GM12878 (cell line): ENCODE results near the gene DLG2. TPM values are rescaled to one million over a fixed set of nuclear protein-coding genes. Genes with fewer than 3 reads are reported as not detected.

Source experiments
- ATAC-seq: fragments of 200-7000 bp; cut with Tn5 transposase; 3 replicates; pipeline ENCODE4 v1.9.1; 2020; ENCODE audit warnings: mild to moderate bottlenecking, moderate library complexity
- BruUV-seq: library from RNA; stranded (reverse); fragments of 400-500 nt; replicated peaks from 2 replicates; lab custom pipeline; 2021; lab: Mats Ljungman, UMichigan
- CTCF ChIA-PET: fragments of 300-600 bp; sonication (Branson Sonifier 250); formaldehyde crosslinking; extraction: SDS; loops from one replicate; lab custom pipeline; 2021; ENCODE audit warnings: inconsistent platforms; lab: Yijun Ruan, JAX
- POLR2A ChIA-PET: fragments of 350-600 bp; formaldehyde crosslinking; extraction: SDS; loops from one replicate; lab custom pipeline; 2021; ENCODE audit warnings: inconsistent platforms; lab: Charles Lee
- RAD21 ChIA-PET: fragments of 300-600 bp; sonication (Branson Sonifier 250); formaldehyde crosslinking; loops from one replicate; lab custom pipeline; 2023; ENCODE audit warnings: antibody characterized with exemption; ENCODE audit not compliant: unreplicated experiment; lab: Charles Lee
- SMC1A ChIA-PET: fragments of 300-600 bp; sonication (Branson Sonifier 250); formaldehyde crosslinking; loops from one replicate; lab custom pipeline; 2023; ENCODE audit not compliant: unreplicated experiment, uncharacterized antibody; lab: Charles Lee
- DNase-seq: peaks from one replicate; pipeline ENCODE4 v3.0.0-alpha.2; 2011; ENCODE audit warnings: low read depth, low spot score
- FAIRE-seq: peaks from 3 replicates; lab custom pipeline; 2011; peaks lifted over from hg19 to GRCh38; lab: Jason Lieb, UNC
- H2AFZ ChIP-seq: 2 replicates; pipeline ENCODE4 v1.6.0; 2011; ENCODE audit warnings: low read depth, low read length, control low read depth; ENCODE audit not compliant: control insufficient read depth
- H3K27ac ChIP-seq: 2 replicates; pipeline ENCODE4 v1.5.1; 2011; ENCODE audit warnings: control low read depth; ENCODE audit not compliant: control insufficient read depth, insufficient read depth
- H3K27me3 ChIP-seq, 2 experiments: replicated peaks in 1 of 2; 2 replicates each; pipeline versions ENCODE4 v1.6.0 to v1.6.1; 2011; ENCODE audit warnings: low read length in 1 of 2; ENCODE audit not compliant: control insufficient read depth in 2 of 2, insufficient read depth in 2 of 2
- H3K36me3 ChIP-seq, 2 experiments: 2 replicates each; pipeline ENCODE4 v1.5.1; 2011; ENCODE audit warnings: low read length in 1 of 2; ENCODE audit not compliant: control insufficient read depth in 2 of 2, insufficient read depth in 2 of 2
- H3K4me1 ChIP-seq: 2 replicates; pipeline ENCODE4 v1.6.1; 2011; ENCODE audit warnings: mild to moderate bottlenecking, low read length, moderate library complexity, mixed read lengths; ENCODE audit not compliant: control insufficient read depth, insufficient read depth
- H3K4me2 ChIP-seq: 2 replicates; pipeline ENCODE4 v1.6.0; 2011; ENCODE audit warnings: control low read depth; ENCODE audit not compliant: control insufficient read depth, insufficient read depth
- H3K4me3 ChIP-seq: fragments of 200-600 bp; sonication (generic); 2 replicates; pipeline ENCODE4 v1.5.1; 2016
- H3K79me2 ChIP-seq: 2 replicates; pipeline ENCODE4 v1.6.0; 2011; ENCODE audit warnings: low read length; ENCODE audit not compliant: control insufficient read depth, insufficient read depth
- H3K9ac ChIP-seq: 2 replicates; pipeline ENCODE4 v1.8.0; 2011; ENCODE audit warnings: low read length, control low read depth, mixed read lengths; ENCODE audit not compliant: control insufficient read depth, insufficient read depth
- H3K9me3 ChIP-seq: replicated peaks from 3 replicates; pipeline ENCODE4 v1.5.1; 2011; ENCODE audit warnings: mild to moderate bottlenecking, low read length; ENCODE audit not compliant: control insufficient read depth, insufficient read depth
- H4K20me1 ChIP-seq: 2 replicates; pipeline ENCODE4 v1.6.0; 2011; ENCODE audit not compliant: control insufficient read depth, insufficient read depth
- BMI1 ChIP-seq: fragments of 450-650 bp; IDR thresholded peaks from 2 replicates; pipeline ENCODE4 v1.6.1; 2016; ENCODE audit warnings: mild to moderate bottlenecking, moderate library complexity, borderline replicate concordance
- CBFB ChIP-seq: IDR thresholded peaks from 2 replicates; pipeline ENCODE4 v1.6.1; 2016; ENCODE audit warnings: antibody characterized with exemption, low read depth
- JUNB ChIP-seq: IDR thresholded peaks from 2 replicates; pipeline ENCODE4 v1.6.1; 2016; ENCODE audit warnings: antibody characterized with exemption, mild to moderate bottlenecking
- KAT2A ChIP-seq: conservative IDR thresholded peaks from 2 replicates; pipeline ENCODE4 v1.6.1; 2011; ENCODE audit warnings: low read depth, low read length; ENCODE audit not compliant: control insufficient read depth
- MXI1 ChIP-seq: fragments of 150-350 bp; IDR thresholded peaks from 2 replicates; pipeline ENCODE4 v1.6.1; 2011; ENCODE audit warnings: low read depth, mild to moderate bottlenecking, inconsistent platforms, low read length, improper control_type of control experiment
- MYC ChIP-seq: IDR thresholded peaks from 2 replicates; pipeline ENCODE4 v1.6.1; 2011; ENCODE audit warnings: mild to moderate bottlenecking, low read length, moderate library complexity, inconsistent platforms; ENCODE audit not compliant: insufficient read depth, insufficient replicate concordance, insufficient read length, severe bottlenecking
- RAD21 ChIP-seq: IDR thresholded peaks from 2 replicates; pipeline ENCODE4 v1.6.1; 2011; ENCODE audit warnings: mild to moderate bottlenecking, low read depth, low read length, moderate library complexity; ENCODE audit not compliant: insufficient read depth
- RBBP5 ChIP-seq: fragments of 200-600 bp; sonication (generic); conservative IDR thresholded peaks from 2 replicates; pipeline ENCODE4 v1.6.1; 2016
- RUNX3 ChIP-seq: IDR thresholded peaks from 2 replicates; pipeline ENCODE4 v1.6.1; 2012; ENCODE audit warnings: low read length, inconsistent platforms
- SMC3 ChIP-seq: IDR thresholded peaks from 2 replicates; pipeline ENCODE4 v1.6.1; 2011; ENCODE audit warnings: low read length, improper control_type of control experiment, borderline replicate concordance
- SUZ12 ChIP-seq: fragments of 200-600 bp; sonication (generic); IDR thresholded peaks from one replicate; pipeline ENCODE4 v1.6.1; 2018; ENCODE audit warnings: antibody characterized with exemption, mild to moderate bottlenecking; ENCODE audit not compliant: unreplicated experiment
- TCF3 ChIP-seq: IDR thresholded peaks from 2 replicates; pipeline ENCODE4 v1.6.1; 2012; ENCODE audit warnings: low read depth, mild to moderate bottlenecking, low read length, borderline replicate concordance; ENCODE audit not compliant: insufficient read depth
- TCF7 ChIP-seq: IDR thresholded peaks from 2 replicates; pipeline ENCODE4 v1.6.1; 2014; ENCODE audit warnings: antibody characterized with exemption, borderline replicate concordance
- YBX1 ChIP-seq: fragments of 450-650 bp; IDR thresholded peaks from 2 replicates; pipeline ENCODE4 v1.6.1; 2016; ENCODE audit warnings: antibody characterized with exemption
- ZNF24 ChIP-seq: fragments of 450-650 bp; IDR thresholded peaks from 2 replicates; pipeline ENCODE4 v1.6.1; 2017; ENCODE audit warnings: antibody characterized with exemption, mild to moderate bottlenecking
- WGBS: methylation state at CpG from one replicate; pipeline ENCODE4 v1.1.6; 2016; ENCODE audit warnings: low lambda C conversion rate; ENCODE audit not compliant: insufficient replicate concordance, insufficient coverage; ENCODE audit errors: missing lambda C conversion rate; 5-methylcytosine and 5-hydroxymethylcytosine counted together
- in situ Hi-C: fragments of 300-500 bp; cut with MboI; formaldehyde crosslinking; loops from 9 replicates; pipeline ENCODE4 v1.14.3; 2018; ENCODE audit warnings: mixed read lengths
- intact Hi-C: fragments of 100-400 bp; cut with micrococcal nuclease; formaldehyde crosslinking; loops from one replicate; pipeline ENCODE4 v1.14.2; 2022; ENCODE audit not compliant: unreplicated experiment
- polyA plus RNA-seq, 11 experiments: library from polyadenylated mRNA; depleted of rRNA in 4 of 11; unstranded in 6 of 11; stranded (reverse) in 5 of 11; fragments of >200 nt; fragmentation: Nextera tagmentation in 4 of 11; fragmentation: Illumina TruSeq in 1 of 11; extraction: Ambion mirVana in 4 of 11; extraction: Trizol in 1 of 11; gene quantifications; 1 replicate in 1 of 11; 2 replicates in 10 of 11; pipeline versions ENCODE4 v1.2.1 to v1.2.3, GENCODE V29; 2011 to 2016; ENCODE audit warnings: inconsistent platforms in 2 of 11, missing spikeins in 2 of 11, low read depth in 1 of 11
- total RNA-seq, 4 experiments: library from RNA; depleted of rRNA in 3 of 4; stranded (reverse); fragments of >200 nt in 3 of 4; fragmentation: Illumina TruSeq in 1 of 4; extraction: Trizol in 1 of 4; gene quantifications; 2 replicates each; pipeline versions ENCODE4 v1.2.1 to v1.2.3, GENCODE V29; 2013 to 2021
- TF ChIP-seq, protein P1 (sequence below): IDR thresholded peaks from 2 replicates; pipeline ENCODE4 v1.6.1; 2012; ENCODE audit warnings: low read depth, low read length, improper control_type of control experiment
- TF ChIP-seq, protein P2 (sequence below): fragments of 450-650 bp; IDR thresholded peaks from 2 replicates; pipeline ENCODE4 v1.6.1; 2017; ENCODE audit warnings: borderline replicate concordance

DLG2 gene
- total and polyA plus RNA-seq, 10 of the 15 experiments (the other 5 are each of a cell fraction or from before 2014, with no cell fraction given): 0.09 to 0.98 (median 0.35) TPM

DNA sequence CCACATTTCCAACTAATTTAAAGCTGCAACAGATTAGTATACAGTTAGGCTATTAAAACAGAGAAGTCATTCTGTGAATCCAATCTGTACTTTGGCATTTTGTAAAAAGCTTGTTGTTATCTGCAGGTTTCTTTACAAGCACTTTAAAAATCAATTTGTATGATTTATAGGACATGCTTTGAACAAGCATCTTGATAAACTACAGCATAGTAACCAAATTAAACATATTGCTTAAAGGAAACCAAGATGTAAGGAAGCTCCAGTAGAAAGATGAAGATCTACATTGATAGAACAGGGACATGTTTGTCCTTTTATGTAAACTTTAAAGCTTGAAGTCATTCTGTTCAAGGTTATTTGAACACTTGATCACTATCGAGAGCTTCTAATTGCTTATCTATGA is 1842.7 kb downstream of the DLG2 start:
- BruUV-seq: no TSS peak

More for the DNA sequence above, 1842.7 kb downstream of the DLG2 start:
- Histone ChIP-seq H3K9me3 (no peaks in the 10 kb centered on the region), H3K79me2 (no peaks in the 10 kb centered on the region), H3K4me1 (no peaks in the 10 kb centered on the region), H3K27ac (no peak overlapping the region), H3K4me2 (no peak overlapping the region), H3K9ac (no peak overlapping the region), H2AFZ (no peak overlapping the region), H4K20me1 (no peaks in the 10 kb centered on the region), H3K36me3 (no peaks in the 10 kb centered on the region), H3K27me3 (no peaks in the 10 kb centered on the region; a peak in 1 of 4 replicates), H3K4me3 (no peak overlapping the region)
- no peak for DNase-seq
- ChIA-PET SMC1A (no interaction called here), POLR2A (no interaction called here), CTCF (interaction anchor here (0.6 kb wide), 1 partner anchor 43 kb away, joined by 4 read pairs; no protein-coding TSS in a partner anchor), RAD21 (no interaction called here)
- ATAC-seq: no peak
- in situ Hi-C loops: no loop called here
- no peak for TF ChIP-seq CBFB
- TF ChIP-seq, protein P1, sequence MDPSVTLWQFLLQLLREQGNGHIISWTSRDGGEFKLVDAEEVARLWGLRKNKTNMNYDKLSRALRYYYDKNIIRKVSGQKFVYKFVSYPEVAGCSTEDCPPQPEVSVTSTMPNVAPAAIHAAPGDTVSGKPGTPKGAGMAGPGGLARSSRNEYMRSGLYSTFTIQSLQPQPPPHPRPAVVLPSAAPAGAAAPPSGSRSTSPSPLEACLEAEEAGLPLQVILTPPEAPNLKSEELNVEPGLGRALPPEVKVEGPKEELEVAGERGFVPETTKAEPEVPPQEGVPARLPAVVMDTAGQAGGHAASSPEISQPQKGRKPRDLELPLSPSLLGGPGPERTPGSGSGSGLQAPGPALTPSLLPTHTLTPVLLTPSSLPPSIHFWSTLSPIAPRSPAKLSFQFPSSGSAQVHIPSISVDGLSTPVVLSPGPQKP: no peak
- no peak for TF ChIP-seq SUZ12
- TF ChIP-seq MXI1: no peak
- TF ChIP-seq YBX1: no peak
- TF ChIP-seq TCF3: no peak
- TF ChIP-seq RUNX3: no peak
- TF ChIP-seq KAT2A: no peak
- TF ChIP-seq, protein P2, sequence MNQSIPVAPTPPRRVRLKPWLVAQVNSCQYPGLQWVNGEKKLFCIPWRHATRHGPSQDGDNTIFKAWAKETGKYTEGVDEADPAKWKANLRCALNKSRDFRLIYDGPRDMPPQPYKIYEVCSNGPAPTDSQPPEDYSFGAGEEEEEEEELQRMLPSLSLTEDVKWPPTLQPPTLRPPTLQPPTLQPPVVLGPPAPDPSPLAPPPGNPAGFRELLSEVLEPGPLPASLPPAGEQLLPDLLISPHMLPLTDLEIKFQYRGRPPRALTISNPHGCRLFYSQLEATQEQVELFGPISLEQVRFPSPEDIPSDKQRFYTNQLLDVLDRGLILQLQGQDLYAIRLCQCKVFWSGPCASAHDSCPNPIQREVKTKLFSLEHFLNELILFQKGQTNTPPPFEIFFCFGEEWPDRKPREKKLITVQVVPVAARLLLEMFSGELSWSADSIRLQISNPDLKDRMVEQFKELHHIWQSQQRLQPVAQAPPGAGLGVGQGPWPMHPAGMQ: no peak
- TF ChIP-seq RBBP5: no peak
- no peak for TF ChIP-seq MYC
- TF ChIP-seq TCF7: no peak
- no peak for TF ChIP-seq SMC3
- no peak for TF ChIP-seq BMI1
- no peak for TF ChIP-seq RAD21
- TF ChIP-seq ZNF24: no peak
- no peak for TF ChIP-seq JUNB
- intact Hi-C loops: no loop called here
- no peak for FAIRE-seq
- 96% methylated on average over 1 of the region's 1 CpG for WGBS
